ENCODE results near the gene SPATS2L. TPM values are rescaled to one million over a fixed set of nuclear protein-coding genes. Genes with fewer than 3 reads are reported as not detected.

The SPATS2L gene
- total and polyA plus RNA-seq, 12 donors: 23.4 to 104 (median 71.8) TPM

DNA sequence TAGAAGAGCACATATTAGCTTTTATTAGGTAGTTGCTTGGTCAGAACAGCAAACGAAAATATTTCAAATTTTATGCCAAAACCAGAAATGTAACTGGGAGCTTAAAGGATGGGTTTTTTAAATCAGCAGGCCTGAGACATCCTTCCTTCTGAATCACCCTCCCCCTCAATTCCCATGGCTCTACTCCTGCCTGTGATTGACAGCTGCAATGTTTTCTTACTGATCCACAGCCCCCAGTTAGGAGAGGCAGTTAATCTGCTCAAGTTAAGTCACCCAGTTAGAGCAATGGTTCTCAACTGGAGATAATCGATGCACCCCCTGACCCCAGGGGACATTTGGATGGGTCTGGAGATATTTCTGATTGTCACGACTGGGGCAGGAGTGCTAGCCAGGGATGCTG is 178.4 kb downstream of the SPATS2L start:
- Histone ChIP-seq H3K36me3 (peaks cover 0 to 20% (median 6%) of the 10 kb centered on the region in 9 donors), H3K27ac (no peak overlapping the region), H3K4me3 (no peak overlapping the region), H3K4me1 (no peaks in the 10 kb centered on the region), H3K27me3 (no peaks in the 10 kb centered on the region), H3K9me3 (no peaks in the 10 kb centered on the region)
- no peak for DNase-seq
- no peak for ATAC-seq
- intact Hi-C loops (cut with DNase I): loop anchor here in 1 of 10 donors (5.0 kb wide), 1 partner anchor 503 kb away; no protein-coding TSS in a partner anchor
- TF ChIP-seq, protein P1, sequence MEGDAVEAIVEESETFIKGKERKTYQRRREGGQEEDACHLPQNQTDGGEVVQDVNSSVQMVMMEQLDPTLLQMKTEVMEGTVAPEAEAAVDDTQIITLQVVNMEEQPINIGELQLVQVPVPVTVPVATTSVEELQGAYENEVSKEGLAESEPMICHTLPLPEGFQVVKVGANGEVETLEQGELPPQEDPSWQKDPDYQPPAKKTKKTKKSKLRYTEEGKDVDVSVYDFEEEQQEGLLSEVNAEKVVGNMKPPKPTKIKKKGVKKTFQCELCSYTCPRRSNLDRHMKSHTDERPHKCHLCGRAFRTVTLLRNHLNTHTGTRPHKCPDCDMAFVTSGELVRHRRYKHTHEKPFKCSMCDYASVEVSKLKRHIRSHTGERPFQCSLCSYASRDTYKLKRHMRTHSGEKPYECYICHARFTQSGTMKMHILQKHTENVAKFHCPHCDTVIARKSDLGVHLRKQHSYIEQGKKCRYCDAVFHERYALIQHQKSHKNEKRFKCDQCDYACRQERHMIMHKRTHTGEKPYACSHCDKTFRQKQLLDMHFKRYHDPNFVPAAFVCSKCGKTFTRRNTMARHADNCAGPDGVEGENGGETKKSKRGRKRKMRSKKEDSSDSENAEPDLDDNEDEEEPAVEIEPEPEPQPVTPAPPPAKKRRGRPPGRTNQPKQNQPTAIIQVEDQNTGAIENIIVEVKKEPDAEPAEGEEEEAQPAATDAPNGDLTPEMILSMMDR (IDR thresholded peaks at IDR 0.05): no peak
- 60 to 63% methylated on average over 3 of the region's 3 CpGs for WGBS, 2 donors

DNA sequence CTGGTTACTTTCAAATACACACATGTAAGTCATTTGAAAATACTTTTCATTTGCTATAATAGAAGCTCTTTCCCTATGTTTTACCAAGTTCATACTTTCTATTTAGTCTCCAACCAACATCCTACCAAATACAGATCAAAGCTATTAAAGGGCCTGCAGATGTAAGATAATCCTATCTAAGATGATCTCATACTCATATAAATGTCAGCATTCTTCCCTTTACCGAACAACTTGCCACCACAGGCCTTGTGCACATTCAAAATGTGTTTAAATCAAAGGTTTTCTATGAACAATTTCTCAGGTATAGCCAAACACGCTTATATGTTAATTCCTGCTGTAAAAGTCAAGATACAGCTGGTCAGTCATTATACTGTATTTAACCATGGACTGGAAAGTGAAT is 180.0 kb downstream of the SPATS2L start:
- no peaks in the 10 kb centered on the region for H3K9me3 ChIP-seq
- TF ChIP-seq, protein P1 (IDR thresholded peaks at IDR 0.05): no peak
- no peak overlapping the region for H3K27ac ChIP-seq
- ATAC-seq: no peak
- intact Hi-C loops (cut with DNase I): no loop called here
- 72% methylated on average over 2 of the region's 2 CpGs for WGBS, 2 donors
- peaks cover 0 to 30% (median 13%) of the 10 kb centered on the region in 9 donors for H3K36me3 ChIP-seq
- no peaks in the 10 kb centered on the region for H3K27me3 ChIP-seq
- no peak for DNase-seq
- no peak overlapping the region for H3K4me3 ChIP-seq
- no peaks in the 10 kb centered on the region for H3K4me1 ChIP-seq

DNA sequence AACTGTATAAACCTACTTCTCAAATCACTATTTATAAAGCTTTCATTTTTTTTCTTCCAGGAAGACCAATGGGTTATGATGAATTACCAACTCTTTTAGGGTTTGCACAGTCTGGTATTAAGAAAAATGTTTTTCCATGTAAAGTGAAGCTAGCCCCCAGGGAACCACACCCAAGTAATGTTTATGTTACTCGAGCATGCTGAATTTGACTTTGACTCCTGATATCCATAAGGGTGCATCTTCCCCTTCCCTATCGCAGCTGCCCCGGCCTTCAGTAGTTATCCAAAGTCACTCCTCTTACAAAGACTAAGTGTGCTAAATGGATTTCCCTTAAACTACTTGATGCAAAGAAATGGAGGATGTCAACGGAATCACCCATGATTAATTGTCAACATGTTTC is 181.7 kb downstream of the SPATS2L start:
- intact Hi-C loops (cut with DNase I): no loop called here
- H3K27me3 ChIP-seq: no peaks in the 10 kb centered on the region
- DNase-seq (no peak), ATAC-seq (no peak)
- WGBS, 2 donors: 59 to 70% methylated on average over 4 of the region's 4 CpGs
- no peak overlapping the region for H3K27ac ChIP-seq
- peaks cover 0 to 47% (median 19%) of the 10 kb centered on the region in 9 donors for H3K36me3 ChIP-seq
- no peaks in the 10 kb centered on the region for H3K4me1 ChIP-seq
- no peaks in the 10 kb centered on the region for H3K9me3 ChIP-seq
- TF ChIP-seq, protein P1 (IDR thresholded peaks at IDR 0.05): no peak
- no peak overlapping the region for H3K4me3 ChIP-seq

DNA sequence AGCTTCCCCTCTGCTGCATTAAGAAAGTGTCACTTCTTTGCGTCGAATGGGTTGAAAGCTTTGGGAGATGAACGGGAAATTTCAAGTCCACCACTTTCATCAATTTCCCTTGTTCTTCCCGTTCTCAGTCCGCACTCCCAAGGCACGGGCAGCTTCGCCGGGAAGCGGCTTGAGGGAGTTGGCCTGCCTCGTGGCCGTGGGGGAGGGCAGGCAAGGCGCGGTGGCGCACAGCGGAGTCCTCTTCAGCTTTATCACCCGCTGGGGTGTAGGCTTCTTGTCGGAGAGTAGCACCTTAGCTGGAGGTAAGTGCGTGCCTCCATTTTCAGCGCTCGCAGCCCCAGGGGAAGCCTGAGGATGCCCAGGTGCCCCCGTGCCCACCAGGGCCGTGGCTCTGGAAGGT is 183.5 kb downstream of the SPATS2L start:
- no peaks in the 10 kb centered on the region for H3K27me3 ChIP-seq
- no peaks in the 10 kb centered on the region for H3K4me1 ChIP-seq
- WGBS, 2 donors: 95 to 96% methylated on average over 22 of the region's 22 CpGs
- DNase-seq (no peak), ATAC-seq (no peak)
- H3K4me3 ChIP-seq: no peak overlapping the region
- intact Hi-C loops (cut with DNase I): no loop called here
- TF ChIP-seq, protein P1 (IDR thresholded peaks at IDR 0.05): no peak
- peaks cover 0 to 65% (median 22%) of the 10 kb centered on the region in 9 donors for H3K36me3 ChIP-seq
- no peak overlapping the region for H3K27ac ChIP-seq
- H3K9me3 ChIP-seq: no peaks in the 10 kb centered on the region
